Activated CD8-positive, alpha-beta memory T cell treated with anti-CD3 and anti-CD28 coated beads, Interleukin-2, amount 50 U/mL, for 48 hours (primary cell): ENCODE results near the gene JARID2.

Source experiments
- DNase-seq: peaks from one replicate; pipeline ENCODE4 v3.0.0-alpha.2; 2020

JARID2 gene

DNA sequence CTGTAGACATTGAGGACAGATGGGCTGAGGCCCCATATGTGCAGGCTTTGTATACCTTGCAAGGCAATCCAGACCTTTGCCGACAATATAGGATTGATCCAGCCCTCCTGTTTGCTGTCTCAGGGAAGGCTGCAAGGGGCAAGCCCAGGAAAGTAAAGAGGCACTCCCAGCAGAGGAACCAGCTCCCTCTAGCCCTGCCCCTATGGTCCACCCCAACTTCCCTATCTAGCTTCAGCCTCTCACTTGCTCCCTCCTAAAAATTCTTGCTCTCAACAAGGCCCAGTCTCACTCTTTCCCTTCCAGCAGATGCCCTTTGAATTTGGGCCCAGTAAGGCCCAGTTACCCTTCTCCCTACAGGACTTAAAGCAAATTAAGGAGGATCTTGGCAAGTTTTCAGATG is 92.6 kb downstream of the JARID2 start:
- DNase-seq = no peak

- DNase-seq = no peak
Observed at GRCh38 chr6:15339081-15339480, 93.2 kb downstream of the JARID2 start.

DNA sequence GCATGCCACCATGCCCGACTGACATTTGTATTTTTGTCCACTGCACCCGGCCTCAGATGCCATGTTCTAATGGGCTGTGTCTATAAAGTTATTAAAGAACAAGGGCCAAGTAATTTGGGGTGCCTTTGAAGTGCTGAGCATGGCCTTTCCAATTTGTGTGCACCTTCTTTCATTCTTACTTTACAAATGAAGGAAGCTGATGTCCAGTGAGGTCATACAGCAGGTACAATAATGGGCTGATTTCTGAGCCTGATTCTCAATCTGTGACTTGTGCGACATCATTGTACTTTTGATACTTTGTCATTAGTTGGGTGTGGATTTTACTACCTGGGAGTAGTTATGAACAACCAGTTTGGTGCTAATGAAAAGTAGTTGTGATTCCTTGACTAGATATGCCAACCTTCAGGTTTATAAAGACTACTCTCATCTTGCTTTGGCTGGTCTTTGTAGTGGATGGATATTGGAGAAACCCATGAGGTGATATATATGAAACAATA is 94.3 kb downstream of the JARID2 start:
- DNase-seq = no peak

DNA sequence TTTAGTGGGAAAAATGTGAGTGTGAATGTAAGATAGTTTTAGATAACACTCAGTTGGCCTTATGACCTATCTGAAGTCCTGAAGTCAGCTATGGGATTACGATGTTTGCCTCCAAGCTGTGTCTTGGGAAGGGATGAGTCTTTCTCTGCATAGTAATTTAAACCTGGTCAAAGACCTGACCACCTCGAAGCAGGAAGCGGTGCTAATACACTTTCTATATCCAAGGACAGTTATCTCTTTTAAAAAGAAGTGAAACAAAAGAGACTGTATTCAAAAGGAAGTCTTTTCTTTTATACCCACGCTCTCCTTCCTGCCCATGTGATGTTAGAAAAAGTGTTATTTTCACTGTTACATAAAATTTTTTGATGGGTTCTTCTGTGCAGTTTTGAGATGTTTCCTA is 94.9 kb downstream of the JARID2 start:
- DNase-seq = no peak

DNA sequence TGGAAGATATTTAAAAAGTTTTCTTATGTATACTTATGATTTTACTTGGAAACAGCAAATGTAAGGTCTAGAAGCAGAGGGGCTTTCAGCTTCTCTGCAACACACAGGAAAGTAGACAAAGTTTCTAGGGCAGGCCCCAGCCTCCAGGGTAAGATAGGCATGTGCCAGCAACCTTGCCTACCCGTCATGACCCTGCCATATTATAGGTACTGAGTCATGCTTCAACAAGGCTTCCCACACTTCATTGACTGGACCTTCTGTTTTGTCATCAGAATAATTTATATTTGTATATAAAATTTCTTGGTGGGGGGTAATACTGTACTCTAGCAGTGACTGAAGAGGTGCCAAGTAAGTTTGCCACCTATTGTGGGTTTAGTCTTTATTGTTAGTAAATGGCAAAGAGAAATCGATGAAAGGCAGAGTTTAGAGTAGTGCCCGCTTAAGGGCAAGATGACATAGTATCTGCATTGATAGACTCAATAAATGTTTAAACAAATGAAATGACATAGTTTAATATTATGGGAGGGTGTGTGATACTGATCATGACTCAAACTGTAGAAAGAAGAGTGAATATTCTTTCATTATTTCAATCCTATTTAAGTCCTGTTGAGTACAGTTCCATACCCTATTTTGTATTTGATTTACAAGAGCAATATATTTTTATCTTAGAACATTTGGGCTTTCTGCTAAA is 95.6 kb downstream of the JARID2 start:
- DNase-seq = no peak

- DNase-seq = no peak
Observed at GRCh38 chr6:15342114-15342513, 96.2 kb downstream of the JARID2 start.

- no peak for DNase-seq
Observed at GRCh38 chr6:15343490-15344191, 97.8 kb downstream of the JARID2 start.

DNA sequence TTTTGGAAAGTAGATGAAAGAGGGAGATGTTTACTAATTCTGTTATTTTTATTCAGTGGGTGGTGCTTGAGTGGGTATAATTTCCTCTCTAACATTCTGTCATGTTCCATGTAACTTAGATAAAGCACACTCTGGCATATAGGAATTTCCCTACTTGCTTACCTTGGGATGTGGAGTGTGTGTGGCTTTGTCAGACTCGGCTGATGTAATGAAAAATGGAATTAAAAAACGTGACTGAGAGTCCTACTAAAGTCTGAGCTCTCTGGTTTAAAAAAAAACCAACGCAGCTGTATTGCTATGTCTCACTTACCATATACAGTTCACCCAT is 98.3 kb downstream of the JARID2 start:
- no peak for DNase-seq

DNA sequence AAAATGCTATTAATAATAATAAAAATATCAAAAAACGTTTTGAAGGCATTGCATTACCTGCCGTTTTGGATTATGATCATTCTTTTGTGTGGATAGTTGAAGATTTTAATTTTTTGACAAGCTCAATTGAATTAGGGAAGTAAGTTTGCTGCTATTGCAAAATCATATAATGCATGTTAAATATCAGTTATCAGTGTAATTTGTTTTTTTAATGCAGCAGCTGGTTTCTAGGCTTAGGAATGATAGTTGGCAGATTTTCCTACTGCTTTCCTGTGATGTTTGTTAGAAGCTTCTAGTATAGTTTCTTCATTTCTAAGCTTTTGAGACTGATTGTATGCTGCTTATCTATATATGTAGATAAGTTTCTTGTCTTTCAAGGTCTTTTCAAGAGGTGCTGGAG is 99.0 kb downstream of the JARID2 start:
- no peak for DNase-seq

GRCh38 chr6:15346315-15346714 is 100.4 kb downstream of the JARID2 start:
- no peak for DNase-seq

- no peak for DNase-seq
Observed at GRCh38 chr6:15348528-15348927, 102.7 kb downstream of the JARID2 start.

GRCh38 chr6:15349379-15349778 is 103.5 kb downstream of the JARID2 start:
- no peak for DNase-seq

DNA sequence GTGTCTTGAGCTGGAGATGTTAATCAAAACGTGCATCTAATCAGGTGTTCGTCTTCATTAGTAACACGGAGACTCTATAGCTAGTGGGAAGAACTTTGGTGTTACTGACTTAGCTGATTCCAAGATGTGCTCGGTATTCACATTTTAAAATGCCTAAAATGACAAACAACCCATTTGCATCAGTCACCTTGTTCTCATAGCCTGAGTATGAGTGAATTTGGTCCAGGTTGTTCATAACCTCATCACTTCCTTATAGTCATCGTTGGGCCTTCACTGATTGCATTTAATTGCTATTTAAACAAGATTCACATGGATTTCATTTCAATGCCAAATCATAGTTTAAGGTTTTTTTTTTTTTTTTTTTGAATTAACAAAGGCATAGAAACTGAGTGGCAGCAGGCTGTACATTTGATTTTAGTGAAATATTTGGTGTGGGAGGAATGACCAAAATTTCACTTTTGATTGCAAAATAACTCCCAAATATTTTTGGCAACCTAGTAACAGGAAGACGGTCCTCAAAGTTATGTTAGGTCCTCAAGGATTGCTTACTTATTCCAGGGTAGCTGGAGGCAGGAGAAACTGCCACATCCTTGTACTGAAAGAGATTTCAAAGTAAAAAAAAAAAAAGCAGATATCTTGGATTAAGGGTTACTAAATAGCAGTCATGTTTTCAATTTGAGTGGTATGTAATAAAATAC is 104.7 kb downstream of the JARID2 start:
- no peak for DNase-seq

GRCh38 chr6:15351631-15352030 is 105.8 kb downstream of the JARID2 start:
- no peak for DNase-seq

- no peak for DNase-seq
Observed at GRCh38 chr6:15352220-15352619, 106.4 kb downstream of the JARID2 start.

- no peak for DNase-seq
Observed at GRCh38 chr6:15352845-15353244, 107.0 kb downstream of the JARID2 start.

DNA sequence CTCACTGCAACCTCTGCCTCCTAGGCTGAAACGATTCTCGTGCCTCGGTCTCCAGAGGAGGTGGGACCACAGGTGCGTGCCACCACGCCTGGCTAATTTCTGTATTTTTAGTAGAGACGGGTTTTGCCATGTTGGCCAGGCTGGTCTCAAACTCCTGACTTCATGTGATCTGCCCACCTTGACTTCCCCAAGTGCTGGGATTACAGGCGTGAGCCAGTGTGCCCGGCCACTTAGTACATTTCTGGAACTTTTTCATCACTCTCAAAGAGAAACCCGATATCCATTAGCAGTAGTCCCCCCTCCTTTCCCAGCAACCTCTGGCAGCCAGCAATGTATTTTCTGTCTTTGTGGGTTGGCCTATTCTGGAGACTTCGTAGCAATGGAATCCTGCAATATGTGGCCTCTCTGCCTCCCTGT is 109.8 kb downstream of the JARID2 start:
- DNase-seq = no peak

DNA sequence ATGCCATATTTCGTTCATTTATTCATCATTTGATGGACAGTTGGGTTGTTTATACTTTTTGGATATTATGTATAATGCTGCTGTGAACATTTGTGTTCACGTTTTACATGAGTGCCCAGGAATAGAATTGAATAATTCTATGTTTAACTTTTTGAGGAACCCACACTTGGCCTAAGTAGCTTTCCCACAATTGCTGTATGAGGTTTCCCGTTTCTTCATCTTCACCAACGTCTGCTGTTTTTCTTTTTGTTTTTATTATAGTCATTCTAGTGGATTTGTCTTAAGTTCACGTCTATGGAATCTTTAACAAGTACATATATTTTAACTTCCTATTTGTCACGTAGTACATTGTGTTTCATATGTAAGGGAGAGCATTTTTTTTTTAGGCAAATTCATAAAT is 110.3 kb downstream of the JARID2 start:
- DNase-seq = no peak

DNA sequence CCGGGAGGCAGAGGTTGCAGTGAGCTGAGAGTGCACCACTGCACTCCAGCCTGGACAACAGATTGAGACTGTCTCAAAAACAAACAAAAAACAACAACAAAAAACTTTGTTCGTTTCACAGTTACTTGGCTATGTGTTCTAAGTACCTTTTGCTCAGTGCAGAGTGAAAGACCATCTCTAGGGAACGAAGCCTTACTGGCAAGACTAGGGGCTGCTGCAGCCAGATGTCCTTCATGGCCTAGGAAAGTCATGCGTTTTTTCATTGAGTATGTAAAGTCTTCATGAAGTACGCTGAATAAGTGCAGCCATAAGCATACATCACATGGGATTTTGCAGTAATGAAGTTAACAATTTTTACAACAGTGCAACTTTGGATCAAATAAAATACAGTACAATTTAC is 111.1 kb downstream of the JARID2 start:
- DNase-seq = no peak

DNA sequence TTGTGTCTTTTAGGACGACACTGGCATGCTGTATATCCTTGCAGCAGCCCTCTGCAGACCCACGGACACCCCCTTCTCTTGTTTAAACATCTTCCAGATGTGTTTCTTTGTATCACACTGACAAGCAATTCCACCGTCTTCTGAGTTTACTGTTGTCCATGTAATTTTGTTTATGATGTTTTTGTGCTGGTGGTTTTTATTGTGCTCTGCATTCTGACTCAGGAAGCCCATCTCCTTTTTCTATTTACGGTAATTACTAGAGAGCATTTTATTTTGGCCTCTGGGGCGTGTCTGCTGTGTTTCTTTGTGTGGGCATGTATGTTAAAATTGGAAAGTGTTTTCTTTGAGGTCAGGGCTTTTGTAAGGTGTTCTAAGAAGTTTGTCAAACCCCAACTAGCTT is 111.9 kb downstream of the JARID2 start:
- DNase-seq = no peak

DNA sequence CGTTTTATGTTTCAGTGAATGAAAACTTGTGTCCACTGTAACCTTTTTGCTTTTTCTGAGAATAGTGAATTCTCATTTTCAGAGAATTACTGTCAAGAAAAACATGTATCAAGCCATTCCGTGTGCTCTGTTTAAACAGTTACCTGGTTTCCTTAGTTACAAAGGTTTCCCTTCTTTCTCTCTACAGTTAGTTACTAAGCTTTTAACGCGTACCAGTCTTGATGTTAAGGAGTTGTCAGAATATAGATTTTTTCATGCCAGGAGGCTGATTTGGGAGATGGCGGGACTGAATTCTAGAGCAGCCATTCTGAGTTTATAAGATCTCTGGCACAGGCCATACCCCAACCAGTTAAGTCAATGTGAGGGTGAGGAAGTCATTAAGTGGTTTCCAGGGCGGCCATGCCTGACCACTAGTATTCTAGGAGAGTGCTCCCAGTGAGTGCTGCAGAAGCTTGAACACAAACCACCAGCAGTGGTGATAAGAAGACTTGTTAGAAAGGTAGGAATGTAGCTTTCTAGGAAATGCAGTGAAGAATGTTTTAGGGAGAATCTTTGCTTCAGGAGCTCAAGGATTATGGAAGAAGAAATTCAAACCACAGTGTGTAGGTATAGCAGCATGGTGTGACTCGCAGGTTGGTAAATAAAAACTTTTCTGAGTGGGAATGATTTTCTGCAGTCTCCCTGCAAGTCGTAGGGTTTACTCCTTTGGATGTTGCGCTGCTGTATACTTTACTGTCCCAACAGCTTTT is 112.9 kb downstream of the JARID2 start:
- no peak for DNase-seq

DNA sequence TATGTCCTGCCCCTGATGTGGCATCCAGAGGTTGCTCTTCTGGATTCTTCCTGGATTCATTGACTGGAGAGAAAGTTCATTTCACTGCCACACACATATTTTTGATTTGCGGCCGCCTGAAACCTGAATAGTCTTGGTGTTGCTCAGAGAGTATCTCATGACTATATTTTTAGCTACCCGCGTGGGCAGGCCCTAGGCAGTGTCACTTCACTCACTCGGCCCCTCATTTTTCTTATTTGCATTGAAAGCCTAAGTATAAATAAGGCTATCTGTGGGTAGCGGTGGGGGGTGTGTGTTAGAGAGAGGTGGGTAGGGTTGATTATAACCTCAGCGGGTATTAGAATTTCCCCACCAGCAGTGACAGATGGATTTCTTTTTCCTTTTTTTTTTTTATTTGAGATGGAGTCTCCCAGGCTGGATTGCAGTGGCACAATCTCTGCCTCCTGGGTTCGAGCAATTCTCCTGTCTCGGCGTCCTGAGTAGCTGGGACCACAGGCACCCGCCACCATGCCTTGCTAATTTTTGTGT is 113.5 kb downstream of the JARID2 start:
- no peak for DNase-seq

GRCh38 chr6:15360300-15360699 is 114.4 kb downstream of the JARID2 start:
- no peak for DNase-seq
